ENCODE data around the gene ATXN7L1.
"Not testable (repeated sequence)": the region's sequence is repeated elsewhere in the genome, so short reads cannot be mapped to it uniquely, and the experiment has no call there.

ATXN7L1 gene

GRCh38 chr7:105805447-105806019 lies 70.9 kb downstream of the ATXN7L1 start:
- no peak for DNase-seq (ENCODE audit: low read depth in 2 of 2)

- DNase-seq (ENCODE audit: low read depth in 2 of 2) = no peak
Measured at GRCh38 chr7:105803429-105803736, 73.0 kb downstream of the ATXN7L1 start.

GRCh38 chr7:105802604-105803428 lies 73.6 kb downstream of the ATXN7L1 start:
- no peak for DNase-seq (ENCODE audit: low read depth in 2 of 2)

GRCh38 chr7:105800849-105801534 lies 75.4 kb downstream of the ATXN7L1 start:
- no peak for DNase-seq (ENCODE audit: low read depth in 2 of 2)

- no peak for DNase-seq (ENCODE audit: low read depth in 2 of 2)
Measured at GRCh38 chr7:105800442-105800841, 76.0 kb downstream of the ATXN7L1 start.

- DNase-seq (ENCODE audit: low read depth in 2 of 2) = no peak
Measured at GRCh38 chr7:105799677-105800076, 76.7 kb downstream of the ATXN7L1 start.

DNA sequence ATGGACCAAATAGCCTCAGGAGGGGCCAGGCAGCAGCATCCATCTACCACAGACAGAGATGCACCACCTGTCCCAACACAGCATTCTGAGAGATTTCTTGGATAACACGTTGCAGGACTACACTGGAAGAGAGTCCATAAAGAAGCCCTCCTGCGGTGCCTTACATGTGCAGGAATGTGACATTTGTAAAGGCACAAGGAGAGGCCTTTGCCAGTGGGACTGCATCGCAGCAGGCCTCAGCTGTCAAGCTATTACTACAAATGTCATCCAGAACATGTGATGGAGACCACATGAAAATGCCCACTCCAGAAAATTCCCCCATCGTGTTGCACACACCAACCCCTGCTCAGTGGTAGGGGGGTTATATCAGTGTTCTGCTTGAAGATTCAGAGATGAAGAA lies 77.4 kb downstream of the ATXN7L1 start:
- no peak for DNase-seq (ENCODE audit: low read depth in 2 of 2)

- no peak for DNase-seq (ENCODE audit: low read depth in 2 of 2)
Measured at GRCh38 chr7:105797652-105798051, 78.7 kb downstream of the ATXN7L1 start.

DNA sequence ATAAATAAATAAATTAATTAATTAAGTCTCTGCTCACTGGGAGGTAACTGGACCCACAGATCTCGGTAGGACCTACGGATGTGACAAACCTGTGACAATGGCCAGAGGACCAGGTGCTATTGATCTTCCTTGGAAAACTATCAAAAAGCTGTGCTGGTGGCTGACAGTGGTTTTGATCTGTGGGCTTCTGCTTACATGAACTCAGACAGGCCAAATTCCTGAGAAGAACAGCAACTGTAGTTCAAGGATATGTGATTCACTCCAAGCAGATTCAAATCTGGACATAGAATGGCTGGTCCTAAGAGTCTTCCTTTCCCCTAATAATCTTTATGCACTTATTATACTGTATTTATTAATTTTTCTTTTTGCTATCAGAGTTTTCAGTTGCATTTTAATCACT lies 80.0 kb downstream of the ATXN7L1 start:
- DNase-seq (ENCODE audit: low read depth in 2 of 2) = no peak

DNA sequence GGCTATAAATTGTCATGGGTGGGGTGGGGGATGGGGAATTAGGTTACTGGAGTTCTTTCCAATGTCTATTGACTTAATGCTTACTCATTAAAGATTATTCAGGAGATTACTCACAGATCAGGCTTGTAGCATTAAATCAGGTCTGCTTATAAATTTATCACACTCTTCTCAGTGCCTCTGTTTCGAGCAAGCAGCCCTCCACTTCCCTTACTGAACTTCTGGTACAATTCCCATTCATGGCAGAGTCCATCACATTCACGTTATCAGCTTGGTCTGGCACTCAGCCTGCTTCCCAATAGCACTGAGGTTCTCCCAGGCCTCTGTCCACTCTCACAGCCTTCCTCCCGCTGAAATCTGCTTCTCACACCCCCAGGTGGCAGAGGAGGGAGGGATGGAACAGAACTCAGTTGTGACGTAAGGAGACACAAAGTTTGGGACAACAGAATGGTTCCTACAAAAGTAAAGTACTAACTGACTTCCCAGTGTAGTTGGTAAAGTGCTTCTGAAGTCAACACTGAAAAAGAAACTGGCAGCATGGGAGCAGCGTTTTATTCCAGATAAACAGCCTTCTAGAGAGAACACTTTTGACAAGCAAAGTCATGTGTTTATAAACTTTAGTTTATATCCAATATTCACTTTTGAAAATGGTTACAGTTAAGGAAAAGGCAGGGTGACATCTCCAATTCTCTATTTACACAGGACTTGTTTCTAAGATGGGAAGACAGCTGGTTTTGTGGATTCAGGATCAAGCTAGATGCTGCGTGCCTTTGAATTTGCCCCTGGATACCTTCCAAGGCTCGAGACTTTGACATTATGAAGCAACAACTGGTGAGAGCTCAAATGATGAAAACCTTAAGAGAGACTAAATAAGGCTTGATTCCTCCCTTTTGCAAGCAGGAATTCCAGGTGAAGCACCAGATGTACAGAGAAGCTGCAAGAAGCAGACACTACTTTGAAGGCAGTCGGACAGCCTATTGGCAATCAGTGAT lies 81.4 kb downstream of the ATXN7L1 start:
- no peak for DNase-seq (ENCODE audit: low read depth in 2 of 2)

DNA sequence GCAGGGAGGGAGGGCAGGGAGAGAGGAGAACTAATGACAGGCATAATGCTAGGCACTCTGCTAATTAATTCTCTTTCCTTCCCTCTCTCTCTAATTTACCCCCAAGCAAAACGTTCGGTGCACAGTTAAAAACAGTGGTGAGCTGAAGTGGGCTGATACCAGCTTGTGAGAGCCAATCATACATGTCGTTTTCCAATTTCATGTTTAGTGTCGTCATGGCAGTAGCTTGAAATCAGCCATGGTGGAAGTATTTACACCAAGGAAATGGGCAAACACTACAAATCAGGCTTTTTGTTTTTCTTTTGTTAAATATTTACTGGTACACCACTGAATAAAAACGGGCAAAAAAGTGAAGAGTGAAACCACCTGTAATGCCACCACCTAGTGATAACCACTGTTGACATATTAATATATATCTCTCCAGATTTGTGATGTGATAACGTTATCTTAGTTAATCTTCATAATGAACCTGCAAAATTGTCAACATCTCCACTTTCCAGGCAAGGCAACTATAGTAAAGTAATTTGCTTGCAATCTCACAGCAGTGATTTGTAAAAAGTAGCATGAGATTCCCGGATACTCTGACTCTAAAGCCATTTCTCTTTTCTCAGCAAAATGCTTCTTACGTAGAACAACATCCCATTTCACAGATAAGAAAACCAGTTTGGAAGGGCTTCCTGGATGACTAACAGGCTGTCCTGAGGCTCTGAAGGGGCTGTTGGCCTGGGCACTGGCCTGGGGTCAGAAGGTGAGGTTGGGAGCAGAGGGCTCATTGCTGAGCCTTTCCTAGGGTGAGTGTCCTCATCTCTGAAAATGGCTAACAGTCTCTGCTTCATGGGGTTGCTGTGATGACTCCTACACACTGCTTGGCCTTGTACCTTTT lies 83.7 kb downstream of the ATXN7L1 start:
- no peak for DNase-seq (ENCODE audit: low read depth in 2 of 2)

DNA sequence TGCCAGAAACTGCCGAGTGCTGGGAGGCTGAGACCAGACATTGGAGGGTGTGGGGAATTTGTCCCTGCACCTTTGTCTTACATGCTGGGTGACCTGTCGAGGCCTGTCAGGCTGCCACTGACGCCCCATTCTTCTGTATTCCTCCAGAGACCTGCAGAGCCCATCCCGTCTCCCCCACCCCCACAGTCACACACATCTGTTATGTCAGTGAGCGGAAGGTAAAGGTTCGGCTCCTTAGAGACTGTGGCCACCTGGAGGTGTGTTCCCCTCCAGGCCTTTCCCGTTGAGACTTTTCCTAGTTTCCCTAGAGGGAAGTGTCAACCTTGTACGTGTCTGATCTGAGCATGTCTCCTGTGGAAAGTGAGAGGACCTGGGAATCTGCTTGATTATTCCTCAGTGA lies 84.5 kb downstream of the ATXN7L1 start:
- no peak for DNase-seq (ENCODE audit: low read depth in 2 of 2)

GRCh38 chr7:105790996-105791395 lies 85.4 kb downstream of the ATXN7L1 start:
- no peak for DNase-seq (ENCODE audit: low read depth in 2 of 2)

GRCh38 chr7:105790452-105790851 lies 85.9 kb downstream of the ATXN7L1 start:
- DNase-seq (ENCODE audit: low read depth in 2 of 2) = not testable (repeated sequence)

GRCh38 chr7:105788816-105789349 lies 87.5 kb downstream of the ATXN7L1 start:
- DNase-seq (ENCODE audit: low read depth in 2 of 2) = no peak

- DNase-seq (ENCODE audit: low read depth in 2 of 2) = no peak
Measured at GRCh38 chr7:105788356-105788755, 88.0 kb downstream of the ATXN7L1 start.

GRCh38 chr7:105787793-105788192 lies 88.6 kb downstream of the ATXN7L1 start:
- no peak for DNase-seq (ENCODE audit: low read depth in 2 of 2)

DNA sequence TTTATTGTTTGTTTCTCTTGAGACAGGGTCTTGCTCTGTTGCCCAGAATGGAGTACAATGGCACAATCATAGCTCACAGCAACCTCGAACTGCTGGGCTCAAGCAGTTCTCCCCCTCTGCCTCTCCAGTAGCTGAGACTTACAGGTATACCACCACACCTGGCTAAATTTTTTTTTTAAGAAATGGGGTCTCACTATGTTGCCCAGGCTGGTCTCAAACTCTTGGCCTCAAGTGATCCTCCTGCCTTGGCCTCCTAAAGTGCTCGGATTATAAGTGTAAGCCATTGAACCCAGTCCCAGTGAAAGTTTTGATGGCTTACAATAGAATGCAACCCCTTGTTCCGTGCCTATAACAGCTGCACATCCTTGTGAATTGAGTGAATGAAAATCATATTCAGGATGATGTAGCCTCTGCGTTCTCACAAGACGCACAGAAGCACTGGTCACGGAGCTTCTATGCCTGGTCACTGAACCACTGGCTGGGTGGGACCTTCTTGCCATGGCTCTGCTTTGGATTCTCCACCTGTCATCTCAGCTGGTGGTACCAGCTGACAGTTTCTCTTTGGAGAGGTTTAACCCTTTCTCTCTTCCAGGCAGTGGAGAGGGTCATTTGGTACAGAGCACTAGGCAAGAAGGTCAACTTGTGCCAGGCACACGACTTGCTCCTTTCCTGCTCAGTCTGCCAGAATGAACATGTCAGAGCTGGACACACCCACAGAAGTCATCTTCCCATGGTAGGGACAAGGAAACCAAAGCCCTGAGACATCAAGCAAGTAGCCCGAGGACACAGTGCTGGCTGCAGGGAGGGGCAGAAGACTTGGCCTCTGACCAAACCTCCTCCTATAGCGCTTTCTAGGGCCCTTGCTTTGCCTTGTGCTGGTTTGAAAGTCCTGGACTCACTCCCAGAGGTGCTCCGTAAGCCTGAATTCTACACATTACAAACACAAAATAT lies 89.6 kb downstream of the ATXN7L1 start:
- no peak for DNase-seq (ENCODE audit: low read depth in 2 of 2)

- DNase-seq (ENCODE audit: low read depth in 2 of 2) = no peak
Measured at GRCh38 chr7:105782391-105783042, 93.9 kb downstream of the ATXN7L1 start.

Data from stimulated activated CD4-positive, alpha-beta T cell treated with anti-CD3 and anti-CD28 coated beads, Interleukin-1b, Interleukin-23, amount 100 ng/mL, for 4 hours (primary cell).